ENCODE measurements around the gene ZNF483.

GRCh38 chr9:111561165-111561719, 36.3 kb downstream of the ZNF483 start:
- TF ChIP-seq, protein P1, sequence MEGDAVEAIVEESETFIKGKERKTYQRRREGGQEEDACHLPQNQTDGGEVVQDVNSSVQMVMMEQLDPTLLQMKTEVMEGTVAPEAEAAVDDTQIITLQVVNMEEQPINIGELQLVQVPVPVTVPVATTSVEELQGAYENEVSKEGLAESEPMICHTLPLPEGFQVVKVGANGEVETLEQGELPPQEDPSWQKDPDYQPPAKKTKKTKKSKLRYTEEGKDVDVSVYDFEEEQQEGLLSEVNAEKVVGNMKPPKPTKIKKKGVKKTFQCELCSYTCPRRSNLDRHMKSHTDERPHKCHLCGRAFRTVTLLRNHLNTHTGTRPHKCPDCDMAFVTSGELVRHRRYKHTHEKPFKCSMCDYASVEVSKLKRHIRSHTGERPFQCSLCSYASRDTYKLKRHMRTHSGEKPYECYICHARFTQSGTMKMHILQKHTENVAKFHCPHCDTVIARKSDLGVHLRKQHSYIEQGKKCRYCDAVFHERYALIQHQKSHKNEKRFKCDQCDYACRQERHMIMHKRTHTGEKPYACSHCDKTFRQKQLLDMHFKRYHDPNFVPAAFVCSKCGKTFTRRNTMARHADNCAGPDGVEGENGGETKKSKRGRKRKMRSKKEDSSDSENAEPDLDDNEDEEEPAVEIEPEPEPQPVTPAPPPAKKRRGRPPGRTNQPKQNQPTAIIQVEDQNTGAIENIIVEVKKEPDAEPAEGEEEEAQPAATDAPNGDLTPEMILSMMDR (IDR thresholded peaks at IDR 0.05 in 8 of 11, conservative IDR thresholded peaks at IDR 0.05 in 3 of 11), result no peak
- no peak for TF ChIP-seq POLR2A (IDR thresholded peaks at IDR 0.05)
